Left lung (tissue), 10 donors: Measurements from ENCODE around the gene WFDC1. TPM values are rescaled to one million over a fixed set of nuclear protein-coding genes. Genes with fewer than 3 reads are reported as not detected.

Experiments
- ATAC-seq: fragments of 200-7000 bp; cut with Tn5 transposase; one replicate; pipeline ENCODE4 v1.9.1; 2020; ENCODE audit warnings: moderate library complexity
- DNase-seq, 4 donors: peaks; one replicate each; pipeline ENCODE4 v3.0.0-alpha.2; 2013 to 2020
- H3K27ac ChIP-seq, 2 donors: fragments of 200-600 bp; sonication (generic) in 1 of 2; one replicate each; pipeline versions ENCODE4 v1.5.0 to v1.8.0; 2020 to 2021
- H3K27me3 ChIP-seq, 2 donors: fragments of 200-600 bp; sonication (generic) in 1 of 2; one replicate each; pipeline versions ENCODE4 v1.5.0 to v1.8.0; 2020 to 2021
- H3K36me3 ChIP-seq, 2 donors: fragments of 200-600 bp; sonication (generic) in 1 of 2; one replicate each; pipeline versions ENCODE4 v1.5.0 to v1.8.0; 2020 to 2021
- H3K4me1 ChIP-seq, 2 donors: fragments of 200-600 bp; one replicate each; pipeline ENCODE4 v1.8.0; 2021
- H3K4me3 ChIP-seq, 2 donors: fragments of 200-600 bp; sonication (generic) in 1 of 2; one replicate each; pipeline versions ENCODE4 v1.5.0 to v1.8.0; 2020 to 2021; ENCODE audit warnings: mild to moderate bottlenecking in 1 of 2
- H3K9me3 ChIP-seq, 2 donors: fragments of 200-600 bp; sonication (generic) in 1 of 2; one replicate each; pipeline versions ENCODE4 v1.5.0 to v1.8.0; 2020 to 2021
- CTCF ChIP-seq, 2 donors: fragments of 200-600 bp; sonication (generic) in 1 of 2; IDR thresholded peaks; one replicate each; pipeline versions ENCODE4 v1.5.0 to v1.8.0; 2021; ENCODE audit warnings: antibody characterized with exemption in 2 of 2
- intact Hi-C, 2 donors: fragments of 100-400 bp; cut with DNase I; formaldehyde crosslinking; loops; one replicate each; pipeline versions ENCODE4 v1.11.2 to v1.14.2; 2022
- polyA plus RNA-seq, 6 donors: library from polyadenylated mRNA; unstranded; fragments of 120-200 nt; gene quantifications; one replicate each; pipeline ENCODE4 v1.2.1, GENCODE V29; 2013; ENCODE audit not compliant: insufficient read length in 6 of 6
- total RNA-seq, 2 donors: library from RNA; stranded (reverse); fragmentation: NEBNext Ultra II Directional; extraction: Animal tissue kit (Norgen Biotek cat#: 25700); gene quantifications; one replicate each; pipeline ENCODE4 v1.2.1, GENCODE V29; 2021
- donor health status: DM: no; HTN: yes; CAD: no.
- donor health status: DM: no; HTN: no; CAD: no.

WFDC1 gene
- total and polyA plus RNA-seq, 8 donors, result 4.5 to 21.6 (median 6.9) TPM

DNA sequence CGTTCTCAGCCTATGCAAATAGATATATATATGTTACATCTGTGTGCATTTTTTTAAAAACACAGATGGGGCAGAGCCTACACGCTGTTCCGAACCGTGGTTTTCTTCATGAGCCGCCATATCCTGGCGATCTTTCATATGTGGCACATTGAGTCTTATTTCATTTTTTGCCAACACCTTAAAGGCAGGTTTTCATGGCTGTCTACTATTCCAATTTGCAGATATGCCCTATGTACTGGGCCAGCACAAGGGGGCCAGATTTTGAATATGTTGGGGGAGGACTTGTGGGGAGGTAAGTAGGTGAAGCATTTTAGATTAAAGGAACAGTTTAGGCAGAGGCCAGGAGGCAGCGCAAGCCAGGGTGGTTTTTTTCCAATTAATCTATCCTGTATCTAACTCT lies 16.0 kb downstream of the WFDC1 start:
- Histone ChIP-seq H3K4me3 (no peak overlapping the region), H3K4me1 (no peaks in the 10 kb centered on the region), H3K27ac (no peak overlapping the region), H3K36me3 (no peaks in the 10 kb centered on the region), H3K9me3 (no peaks in the 10 kb centered on the region), H3K27me3 (peaks cover 0 to 28% of the 10 kb centered on the region in 2 donors)
- DNase-seq (no peak), ATAC-seq (no peak)
- intact Hi-C loops, result no loop called here
- TF ChIP-seq CTCF (IDR thresholded peaks at IDR 0.05), result no peak

DNA sequence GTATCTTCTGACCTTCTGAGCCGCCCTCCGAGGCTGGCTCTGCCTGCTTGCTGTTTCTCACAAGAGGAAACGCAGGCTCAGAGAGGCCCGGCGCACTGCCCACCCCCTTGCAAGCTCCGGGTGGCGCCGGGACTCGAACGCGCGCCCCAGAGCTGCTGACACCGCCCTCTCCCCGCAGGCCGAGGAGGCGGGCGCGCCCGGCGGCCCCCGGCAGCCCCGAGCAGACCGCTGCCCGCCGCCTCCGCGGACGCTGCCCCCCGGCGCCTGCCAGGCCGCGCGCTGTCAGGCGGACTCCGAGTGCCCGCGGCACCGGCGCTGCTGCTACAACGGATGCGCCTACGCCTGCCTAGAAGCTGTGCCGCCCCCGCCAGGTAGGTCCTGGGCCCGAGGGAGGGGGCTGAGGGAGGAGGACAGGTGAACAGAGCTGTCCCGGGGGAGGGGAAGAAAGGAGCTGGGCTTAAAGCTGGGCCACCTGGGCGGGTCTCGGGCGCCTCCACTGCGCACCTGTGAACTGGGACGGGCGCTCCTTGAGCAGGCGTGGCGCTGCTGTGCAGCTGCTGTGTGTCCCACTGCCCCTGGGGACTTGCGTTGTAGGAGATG lies 18.2 kb downstream of the WFDC1 start:
- no peaks in the 10 kb centered on the region for H3K36me3 ChIP-seq
- ATAC-seq (peak; percentile 95), DNase-seq (peak in 1 of 4 donors; percentile 22)
- peaks cover 0 to 28% of the 10 kb centered on the region in 2 donors for H3K27me3 ChIP-seq
- H3K27ac ChIP-seq, result no peak overlapping the region
- intact Hi-C loops, result no loop called here
- H3K4me3 ChIP-seq, result no peak overlapping the region
- H3K9me3 ChIP-seq, result peaks cover 0 to 6% of the 10 kb centered on the region in 2 donors
- no peaks in the 10 kb centered on the region for H3K4me1 ChIP-seq
- no peak for TF ChIP-seq CTCF (IDR thresholded peaks at IDR 0.05)

GRCh38 chr16:84313921-84314320 lies 19.2 kb downstream of the WFDC1 start:
- no peaks in the 10 kb centered on the region for H3K36me3 ChIP-seq
- intact Hi-C loops, result no loop called here
- H3K4me1 ChIP-seq, result no peaks in the 10 kb centered on the region
- H3K9me3 ChIP-seq, result peaks cover 0 to 11% of the 10 kb centered on the region in 2 donors
- ATAC-seq, result no peak
- no peak overlapping the region for H3K4me3 ChIP-seq
- no peak for DNase-seq
- H3K27me3 ChIP-seq, result peaks cover 0 to 28% of the 10 kb centered on the region in 2 donors
- no peak overlapping the region for H3K27ac ChIP-seq
- TF ChIP-seq CTCF (IDR thresholded peaks at IDR 0.05), result no peak

GRCh38 chr16:84314373-84314772 lies 19.7 kb downstream of the WFDC1 start:
- ATAC-seq (no peak), DNase-seq (no peak)
- no peak for TF ChIP-seq CTCF (IDR thresholded peaks at IDR 0.05)
- Histone ChIP-seq H3K27ac (no peak overlapping the region), H3K4me3 (no peak overlapping the region), H3K27me3 (peaks cover 0 to 28% of the 10 kb centered on the region in 2 donors), H3K9me3 (peaks cover 0 to 11% of the 10 kb centered on the region in 2 donors), H3K36me3 (no peaks in the 10 kb centered on the region), H3K4me1 (no peaks in the 10 kb centered on the region)
- intact Hi-C loops, result no loop called here

GRCh38 chr16:84314814-84315213 lies 20.1 kb downstream of the WFDC1 start:
- Histone ChIP-seq H3K27ac (no peak overlapping the region), H3K27me3 (peaks cover 0 to 28% of the 10 kb centered on the region in 2 donors), H3K4me3 (no peak overlapping the region), H3K9me3 (peaks cover 0 to 11% of the 10 kb centered on the region in 2 donors), H3K4me1 (no peaks in the 10 kb centered on the region), H3K36me3 (no peaks in the 10 kb centered on the region)
- TF ChIP-seq CTCF (IDR thresholded peaks at IDR 0.05), result no peak
- intact Hi-C loops, result no loop called here
- ATAC-seq (no peak), DNase-seq (no peak)
